HUES64 (cell line): ENCODE results near the gene BBC3. TPM values are rescaled to one million over a fixed set of nuclear protein-coding genes. Genes with fewer than 3 reads are reported as not detected.
"Not testable (repeated sequence)": the region's sequence is repeated elsewhere in the genome, so short reads cannot be mapped to it uniquely, and the experiment has no call there.

Experiments used
- H3K27ac ChIP-seq: 2 replicates; pipeline ENCODE4 v1.7.0; 2013; ENCODE audit warnings: low read depth, low read length, inconsistent platforms
- H3K27me3 ChIP-seq: 2 replicates; pipeline ENCODE4 v1.6.1; 2013; ENCODE audit warnings: mild to moderate bottlenecking, low read length; ENCODE audit not compliant: insufficient read depth
- H3K36me3 ChIP-seq: 2 replicates; pipeline ENCODE4 v1.6.1; 2013; ENCODE audit warnings: mild to moderate bottlenecking, low read length; ENCODE audit not compliant: insufficient read depth
- H3K4me1 ChIP-seq: 2 replicates; pipeline ENCODE4 v1.6.1; 2013; ENCODE audit warnings: mild to moderate bottlenecking, low read length, moderate library complexity; ENCODE audit not compliant: insufficient read depth
- H3K4me3 ChIP-seq: 2 replicates; pipeline ENCODE4 v1.5.1; 2013; ENCODE audit warnings: mild to moderate bottlenecking, low read length, moderate library complexity
- H3K9ac ChIP-seq: 2 replicates; pipeline ENCODE4 v1.6.1; 2013; ENCODE audit warnings: mild to moderate bottlenecking, low read depth, low read length
- H3K9me3 ChIP-seq: 2 replicates; pipeline ENCODE4 v1.6.1; 2013; ENCODE audit warnings: low read depth, low read length; ENCODE audit not compliant: insufficient read depth
- WGBS: fragments of 150-250, 120-280 bp; methylation state at CpG from one replicate; pipeline ENCODE4 v1.1.7; 2013; ENCODE audit warnings: missing lambda C conversion rate; 5-methylcytosine and 5-hydroxymethylcytosine counted together
- polyA plus RNA-seq, 2 experiments: library from polyadenylated mRNA; stranded (reverse); fragments of 50-300 nt; gene quantifications; one replicate each; pipeline ENCODE4 v1.2.3, GENCODE V29; 2013

Gene BBC3, protein sequence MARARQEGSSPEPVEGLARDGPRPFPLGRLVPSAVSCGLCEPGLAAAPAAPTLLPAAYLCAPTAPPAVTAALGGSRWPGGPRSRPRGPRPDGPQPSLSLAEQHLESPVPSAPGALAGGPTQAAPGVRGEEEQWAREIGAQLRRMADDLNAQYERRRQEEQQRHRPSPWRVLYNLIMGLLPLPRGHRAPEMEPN
- polyA plus RNA-seq (2013, experiment 1 of 2) = 15.9 TPM
- 13.9 TPM for polyA plus RNA-seq (2013, experiment 2 of 2)

DNA sequence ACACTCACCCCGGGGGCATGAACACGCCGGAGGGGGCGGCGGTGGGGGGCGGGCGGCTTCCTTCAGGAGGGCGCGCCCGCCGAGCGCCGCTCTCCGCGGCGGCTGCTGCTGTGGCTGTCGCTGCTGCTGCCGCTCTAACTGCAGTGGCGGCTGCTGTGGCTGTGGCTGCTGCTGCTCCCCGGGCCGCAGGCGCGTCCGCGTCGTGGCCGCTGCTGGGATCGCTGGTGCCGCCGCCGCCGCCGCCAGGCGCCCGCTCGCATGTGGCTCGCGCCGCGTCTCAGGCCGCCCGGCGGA, at the start of gene BBC3:
TSS of gene BBC3 (minus strand) at position 279 of the 294 bp plus-strand sequence. CDS start 2,768 bp downstream, outside the sequence.
- peak within 1 kb of the TSS; percentile 70 for H3K4me3 ChIP-seq
- peaks cover 14% of the 10 kb centered on the region for H3K4me1 ChIP-seq
- no peaks in the 10 kb centered on the region for H3K9me3 ChIP-seq
- peak within 1 kb of the TSS; percentile 78 for H3K9ac ChIP-seq
- under 1% methylated on average over 43 of the region's 43 CpGs for WGBS
- H3K27me3 ChIP-seq = peaks cover 4% of the 10 kb centered on the region
- peak within 1 kb of the TSS; percentile 76; the same call in 1 of the 2 replicates for H3K27ac ChIP-seq
- H3K36me3 ChIP-seq = no peaks in the 10 kb centered on the region

DNA sequence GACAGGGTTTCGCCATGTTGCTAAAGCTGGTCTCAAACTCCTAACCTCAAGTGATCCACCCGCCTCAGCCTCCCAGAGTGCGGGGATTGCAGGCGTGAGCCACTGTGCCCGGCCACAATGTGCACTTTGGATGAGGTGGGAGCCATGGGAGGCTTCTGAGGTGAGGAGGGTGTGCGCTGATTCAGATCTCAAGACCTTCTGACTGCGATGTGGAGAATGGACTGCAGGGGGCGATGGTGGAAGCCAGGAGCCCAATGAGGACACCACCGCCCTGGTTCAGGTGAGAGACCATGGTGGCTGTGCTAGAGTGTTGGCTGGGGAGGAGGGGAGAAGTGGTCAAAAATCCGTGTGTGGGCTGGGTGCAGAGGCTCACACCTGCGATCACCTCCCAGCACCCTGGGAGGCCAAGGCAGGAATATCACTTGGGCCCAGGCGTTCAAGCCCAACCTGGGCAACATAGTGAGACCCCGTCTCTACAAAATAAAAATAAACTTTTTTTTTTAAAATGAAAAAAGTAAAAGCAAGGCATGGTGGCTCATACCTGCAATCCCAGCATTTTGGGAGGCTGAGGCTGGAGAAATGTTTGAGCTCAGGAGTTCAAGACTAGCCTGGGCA, 49.3 kb upstream of the BBC3 start:
- H3K9me3 ChIP-seq = no peaks in the 10 kb centered on the region
- peaks cover 5% of the 10 kb centered on the region; the same call in 1 of the 2 replicates for H3K4me1 ChIP-seq
- H3K27me3 ChIP-seq = peaks cover 8% of the 10 kb centered on the region
- no peaks in the 10 kb centered on the region for H3K36me3 ChIP-seq
- no peak overlapping the region for H3K9ac ChIP-seq
- 81% methylated on average over 12 of the region's 13 CpGs for WGBS
- no peak overlapping the region for H3K4me3 ChIP-seq
- no peak overlapping the region for H3K27ac ChIP-seq

DNA sequence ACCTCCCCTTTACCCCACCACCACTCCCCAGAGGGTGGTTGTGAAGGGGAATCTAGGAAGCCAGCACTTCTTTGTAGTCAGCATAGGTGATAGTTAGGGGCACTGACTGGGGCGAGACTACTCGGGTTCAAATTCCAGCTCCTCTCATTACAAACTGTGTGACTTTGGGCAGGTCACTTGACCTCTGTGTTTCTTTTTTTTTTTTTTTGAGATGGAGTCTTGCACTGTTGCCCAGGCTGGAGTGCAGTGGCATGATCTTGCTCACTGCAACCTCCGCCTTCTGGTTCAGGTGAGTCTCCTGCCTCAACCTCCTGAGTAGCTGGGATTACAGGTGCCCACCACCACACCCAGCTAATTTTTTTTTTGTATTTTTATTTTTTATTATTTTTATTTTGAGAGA, 45.5 kb upstream of the BBC3 start:
- not testable (repeated sequence) for H3K4me1 ChIP-seq, H3K4me3 ChIP-seq, H3K27ac ChIP-seq, H3K9ac ChIP-seq, H3K36me3 ChIP-seq, H3K9me3 ChIP-seq
- H3K27me3 ChIP-seq = peaks cover 12% of the 10 kb centered on the region
- WGBS = 78% methylated on average over 3 of the region's 3 CpGs

DNA sequence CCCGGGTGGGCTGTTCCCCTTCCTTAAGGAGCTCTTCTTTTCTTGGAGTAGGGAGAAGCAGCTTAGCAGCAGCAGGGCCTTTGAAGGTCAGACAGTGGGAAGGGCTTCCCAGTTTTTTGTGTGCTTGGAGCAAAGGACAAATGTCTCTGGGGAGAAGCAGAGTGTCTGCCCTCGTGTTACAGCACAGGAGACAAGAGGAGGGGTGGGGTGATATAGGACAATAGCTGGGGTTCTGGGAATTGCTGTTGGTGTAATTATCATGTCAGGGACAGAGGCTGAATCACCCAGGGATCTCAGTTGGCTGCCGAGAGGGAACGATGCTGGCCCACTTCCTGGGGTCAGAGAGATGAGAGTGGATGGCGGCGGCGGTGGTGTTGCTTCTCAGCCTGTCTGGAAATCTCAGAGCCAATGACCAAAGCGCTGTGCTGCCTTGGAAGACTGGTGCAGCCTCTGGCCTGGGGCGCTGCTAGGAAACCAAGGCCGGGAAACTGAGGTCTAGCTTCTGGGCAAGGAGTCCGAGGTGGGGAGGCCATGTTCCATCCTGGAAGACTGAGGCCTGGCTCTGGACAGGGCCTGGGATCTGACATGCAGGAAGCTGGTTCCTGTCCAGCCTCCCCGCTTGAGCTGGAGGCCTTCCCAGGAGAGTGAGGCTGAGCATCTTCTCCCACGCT, 44.9 kb upstream of the BBC3 start:
- whole genome bisulfite sequencing = 86% methylated on average over 12 of the region's 13 CpGs
- H3K9ac ChIP-seq = no peak overlapping the region
- peaks cover 6% of the 10 kb centered on the region; the same call in 1 of the 2 replicates for H3K4me1 ChIP-seq

DNA sequence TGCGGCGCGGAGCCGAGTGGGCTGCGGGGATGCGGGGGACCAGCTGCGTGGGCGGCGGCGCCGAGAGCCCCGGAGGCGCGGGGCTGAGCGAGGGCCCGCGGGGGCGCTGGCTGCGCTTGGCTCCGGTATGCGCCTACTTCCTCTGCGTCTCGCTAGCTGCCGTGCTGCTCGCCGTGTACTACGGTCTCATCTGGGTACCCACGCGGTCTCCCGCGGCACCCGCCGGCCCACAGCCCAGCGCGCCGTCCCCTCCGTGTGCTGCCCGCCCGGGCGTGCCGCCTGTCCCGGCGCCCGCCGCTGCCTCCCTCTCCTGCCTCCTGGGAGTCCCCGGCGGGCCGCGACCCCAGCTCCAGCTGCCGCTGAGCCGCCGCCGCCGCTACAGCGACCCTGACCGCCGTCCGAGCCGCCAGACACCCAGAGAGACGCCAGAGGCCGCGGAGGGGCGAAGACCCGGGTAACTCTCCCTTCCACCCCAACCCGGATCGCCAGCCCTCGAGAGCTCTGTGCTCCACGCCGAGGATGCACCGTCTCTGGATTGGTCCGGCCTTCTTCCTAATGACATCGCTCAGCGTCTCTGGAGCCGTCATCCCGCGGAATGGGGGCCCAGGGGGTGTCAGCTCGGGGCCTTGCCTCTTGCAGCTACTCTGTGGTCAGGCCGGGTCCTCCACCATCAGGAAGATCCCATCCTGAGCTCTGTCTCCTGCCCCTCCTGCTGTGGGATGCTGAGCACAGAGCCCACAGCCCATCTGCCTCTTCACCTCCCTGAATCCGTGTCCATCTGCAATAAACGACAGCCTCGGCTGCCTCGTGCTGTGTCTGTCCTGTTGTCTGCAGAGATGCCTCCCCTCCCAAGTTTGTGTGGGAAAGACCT, 44.1 kb upstream of the BBC3 start:
- Histone ChIP-seq H3K4me3 (peak overlapping the region; percentile 69), H3K4me1 (peaks cover 6% of the 10 kb centered on the region; the same call in 1 of the 2 replicates), H3K27ac (no peak overlapping the region; the same call in 1 of the 2 replicates), H3K9ac (peak overlapping the region; percentile 66), H3K36me3 (peaks cover 14% of the 10 kb centered on the region), H3K27me3 (peaks cover 12% of the 10 kb centered on the region), H3K9me3 (no peaks in the 10 kb centered on the region)
- 5% methylated on average over 82 of the region's 82 CpGs for WGBS

More for the DNA sequence above, 44.9 kb upstream of the BBC3 start:
- Histone ChIP-seq H3K36me3 (peaks cover 6% of the 10 kb centered on the region), H3K27ac (no peak overlapping the region), H3K9me3 (no peaks in the 10 kb centered on the region), H3K4me3 (peak overlapping the region; percentile 69; the same call in 1 of the 2 replicates), H3K27me3 (peaks cover 12% of the 10 kb centered on the region)

DNA sequence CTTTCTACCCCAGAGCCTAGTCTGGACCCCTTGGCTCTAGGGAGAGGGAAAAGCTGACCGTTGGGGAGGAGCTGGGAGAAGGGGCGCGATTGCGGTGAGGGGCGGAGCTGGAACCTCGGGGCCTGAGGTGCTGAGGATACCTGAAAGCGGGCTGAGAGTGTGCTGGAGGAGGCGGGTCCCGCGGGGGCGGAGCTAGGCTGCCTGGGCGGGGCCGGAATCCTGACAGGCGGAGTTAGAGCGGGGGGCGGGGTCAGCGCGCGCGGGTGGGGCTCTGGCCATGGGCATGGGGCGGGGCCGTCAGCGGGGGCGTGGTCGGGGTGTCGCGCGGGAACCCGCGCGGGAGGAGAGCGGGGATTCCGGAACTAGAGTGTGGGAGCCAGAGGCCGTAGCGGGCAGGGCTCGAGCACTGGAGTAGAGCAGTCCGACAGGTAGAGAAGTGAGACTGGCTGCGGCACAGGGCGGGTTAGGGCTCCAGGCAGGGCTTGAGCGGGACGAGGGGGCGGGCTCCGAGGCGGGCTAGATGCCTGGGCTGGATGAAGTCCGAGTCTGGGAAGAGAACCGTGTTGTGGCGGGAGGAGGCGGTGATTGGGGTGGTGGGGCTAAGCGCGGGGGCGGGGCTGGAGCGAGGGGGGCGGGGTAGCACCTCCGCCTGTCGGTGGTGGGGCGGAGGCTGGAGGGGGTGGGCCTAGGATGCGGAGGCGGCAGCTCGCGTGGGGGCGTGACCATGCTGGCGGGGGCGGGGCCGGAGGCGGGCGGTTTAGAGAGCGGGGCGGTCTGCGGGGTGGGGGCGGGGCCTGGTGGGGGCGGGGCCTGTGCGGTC, 43.3 kb upstream of the BBC3 start, which contains the start of gene INAFM1:
TSS of gene INAFM1 (plus strand) at position 815 of the 820 bp plus-strand sequence. CDS start 35 bp downstream, outside the sequence.
- H3K27me3 ChIP-seq = peaks cover 12% of the 10 kb centered on the region
- H3K36me3 ChIP-seq = peaks cover 17% of the 10 kb centered on the region
- peaks cover 6% of the 10 kb centered on the region; the same call in 1 of the 2 replicates for H3K4me1 ChIP-seq
- WGBS = under 1% methylated on average over 66 of the region's 72 CpGs
- H3K9me3 ChIP-seq = no peaks in the 10 kb centered on the region
- H3K4me3 ChIP-seq = peak within 1 kb of the TSS; percentile 72
- peak within 1 kb of the TSS; percentile 99 for H3K27ac ChIP-seq
- peak within 1 kb of the TSS; percentile 90 for H3K9ac ChIP-seq

DNA sequence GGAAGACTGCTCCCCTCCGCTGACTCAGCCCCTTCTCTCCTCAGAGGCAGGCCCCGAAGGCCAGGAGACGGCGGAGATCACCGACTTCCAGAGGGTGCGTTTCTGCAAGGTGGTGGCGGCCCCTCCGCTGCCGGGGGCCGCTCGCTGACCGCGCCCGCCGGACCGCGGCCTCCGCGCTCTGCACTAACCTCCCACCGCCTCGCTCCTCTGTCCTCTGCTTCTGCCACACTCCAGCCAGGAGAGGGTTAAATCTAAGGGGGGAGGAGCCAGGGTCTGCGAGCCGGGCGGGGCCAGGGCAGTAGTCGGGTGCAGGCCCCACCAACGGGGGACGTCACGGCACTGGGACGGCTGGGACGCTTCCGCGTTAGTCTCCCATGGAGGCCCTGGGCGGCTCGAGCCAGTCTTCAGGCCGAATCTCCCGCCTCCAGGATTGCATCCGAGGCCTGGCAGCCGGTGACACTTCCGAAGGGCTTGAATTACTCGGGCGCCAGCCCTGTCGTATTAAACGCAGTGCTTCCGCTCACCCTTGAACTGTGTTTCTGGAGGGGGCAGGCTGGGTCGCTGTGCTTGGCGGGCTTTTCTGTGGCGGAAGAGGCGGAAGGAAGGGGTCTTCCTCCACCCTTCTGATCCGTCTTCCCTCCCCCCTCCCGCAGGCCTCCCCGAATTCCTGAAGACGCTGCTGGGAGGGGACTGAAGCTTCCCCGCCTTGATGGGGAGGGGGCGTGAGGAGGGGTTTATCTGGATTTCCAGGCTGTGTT, 42.5 kb upstream of the BBC3 start:
- Histone ChIP-seq H3K4me3 (peak overlapping the region; percentile 72), H3K4me1 (peaks cover 6% of the 10 kb centered on the region; the same call in 1 of the 2 replicates), H3K36me3 (peaks cover 17% of the 10 kb centered on the region), H3K9me3 (no peaks in the 10 kb centered on the region), H3K9ac (peak overlapping the region; percentile 78), H3K27ac (peak overlapping the region; percentile 99), H3K27me3 (peaks cover 12% of the 10 kb centered on the region)
- WGBS = under 1% methylated on average over 49 of the region's 54 CpGs

DNA sequence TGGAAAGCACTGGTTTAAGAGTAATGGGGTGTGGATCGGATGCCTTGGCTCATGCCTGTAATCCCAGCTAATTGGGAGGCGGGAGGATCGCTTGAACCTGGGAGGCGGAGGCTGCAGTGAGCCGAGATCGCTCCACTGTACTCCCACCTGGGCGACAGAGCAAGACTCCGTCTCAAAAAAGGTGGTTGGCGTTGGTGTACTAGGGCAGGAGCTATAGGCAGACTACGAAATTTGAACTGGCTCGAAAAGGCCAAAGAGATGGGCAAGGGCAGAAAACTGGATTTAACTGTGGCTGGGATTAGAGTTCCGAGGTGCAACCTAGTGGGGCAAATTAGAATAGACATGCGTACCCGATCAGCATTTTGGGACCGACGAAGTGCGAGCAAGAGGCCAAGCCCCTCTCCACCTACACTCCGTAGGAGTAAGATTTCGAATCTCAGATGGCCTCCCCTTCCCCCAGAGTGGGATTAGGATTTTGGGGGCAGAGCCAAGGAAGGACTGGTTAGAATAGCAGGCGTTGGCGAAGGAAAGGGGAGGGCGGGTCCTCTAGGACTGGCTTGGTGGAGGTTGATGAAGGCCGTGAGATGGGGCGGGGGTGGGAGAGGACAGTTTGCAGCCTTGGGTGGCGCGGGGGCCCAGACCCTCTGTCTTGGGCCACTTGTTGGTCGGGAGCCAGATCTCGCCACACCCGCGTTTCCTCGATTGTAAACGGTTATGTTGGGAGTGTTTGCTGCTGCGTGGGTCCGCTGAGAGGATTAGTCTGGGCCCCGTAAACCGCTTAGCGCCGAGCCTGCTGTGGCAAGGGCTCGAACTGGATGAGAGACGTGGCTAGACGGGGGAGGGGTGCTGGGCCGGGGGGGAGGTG, 41.7 kb upstream of the BBC3 start:
- H3K27ac ChIP-seq = peak overlapping the region; percentile 99
- peaks cover 12% of the 10 kb centered on the region for H3K27me3 ChIP-seq
- no peaks in the 10 kb centered on the region for H3K9me3 ChIP-seq
- H3K9ac ChIP-seq = peak overlapping the region; percentile 78
- peaks cover 6% of the 10 kb centered on the region; the same call in 1 of the 2 replicates for H3K4me1 ChIP-seq
- peaks cover 24% of the 10 kb centered on the region for H3K36me3 ChIP-seq
- 14% methylated on average over 40 of the region's 42 CpGs for WGBS
- H3K4me3 ChIP-seq = peak overlapping the region; percentile 72

DNA sequence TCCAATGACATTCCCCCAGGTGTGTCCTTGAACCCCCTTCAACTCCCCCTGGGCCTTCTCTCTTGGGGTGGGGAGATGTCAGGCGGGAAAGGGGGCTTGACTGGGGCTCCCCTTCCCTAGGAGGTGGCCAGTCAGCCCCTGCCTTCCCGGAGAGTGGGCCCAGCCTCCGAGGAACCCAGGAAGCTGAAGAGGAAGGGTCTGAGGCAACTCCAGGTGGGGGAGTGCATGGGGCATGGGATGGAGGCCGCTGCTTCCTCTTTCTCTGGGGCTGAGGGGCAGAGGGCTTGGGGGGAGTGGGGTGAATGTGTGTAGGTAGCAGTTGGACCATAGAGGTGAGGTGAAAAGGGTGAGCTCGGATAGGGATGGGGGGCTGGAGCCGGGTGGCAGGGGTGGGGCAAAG, 41.0 kb upstream of the BBC3 start:
- Histone ChIP-seq H3K27ac (no peak overlapping the region), H3K4me3 (no peak overlapping the region), H3K9me3 (no peaks in the 10 kb centered on the region), H3K9ac (no peak overlapping the region), H3K27me3 (peaks cover 12% of the 10 kb centered on the region), H3K4me1 (peaks cover 6% of the 10 kb centered on the region; the same call in 1 of the 2 replicates), H3K36me3 (peaks cover 31% of the 10 kb centered on the region)
- 73% methylated on average over 6 of the region's 6 CpGs for WGBS
